Prostate gland (tissue), 2 donors: ENCODE results near the gene ACADM. TPM values are rescaled to one million over a fixed set of nuclear protein-coding genes. Genes with fewer than 3 reads are reported as not detected.

Source experiments
- DNase-seq: peaks from one replicate; pipeline ENCODE4 v3.0.0-alpha.2; 2019; ENCODE audit warnings: low spot score
- H3K27ac ChIP-seq, 2 donors: fragments of 200-600 bp; sonication (generic); 2 replicates each; pipeline ENCODE4 v1.5.1; 2017 to 2019
- H3K27me3 ChIP-seq: fragments of 200-600 bp; sonication (generic); replicated peaks from 2 replicates; pipeline ENCODE4 v1.5.1; 2019; ENCODE audit not compliant: insufficient read depth
- H3K36me3 ChIP-seq, 2 donors: fragments of 200-600 bp; sonication (generic); 1 replicate in 1 of 2; 2 replicates in 1 of 2; pipeline versions ENCODE4 v1.5.1 to v1.8.1; 2017 to 2019
- H3K4me1 ChIP-seq: fragments of 200-600 bp; sonication (generic); replicated peaks from 2 replicates; pipeline ENCODE4 v1.5.1; 2019
- H3K4me3 ChIP-seq, 2 donors: fragments of 200-600 bp; sonication (generic); 2 replicates each; pipeline ENCODE4 v1.5.1; 2017 to 2019
- H3K9me3 ChIP-seq: fragments of 200-600 bp; sonication (generic); 2 replicates; pipeline ENCODE4 v1.5.1; 2017
- POLR2A ChIP-seq: fragments of 450-650 bp; IDR thresholded peaks from one replicate; pipeline ENCODE4 v1.6.1; 2016; ENCODE audit warnings: antibody characterized with exemption, mild to moderate bottlenecking
- POLR2AphosphoS5 ChIP-seq: sonication (generic); formaldehyde crosslinking; IDR thresholded peaks from one replicate; pipeline ENCODE4 v1.6.1; 2017; ENCODE audit warnings: antibody characterized with exemption
- WGBS: methylation state at CpG from one replicate; pipeline ENCODE4 v1.1.5; 2018; 5-methylcytosine and 5-hydroxymethylcytosine counted together
- intact Hi-C: fragments of 100-400 bp; cut with DNase I; formaldehyde crosslinking; loops from one replicate; pipeline ENCODE4 v1.14.2; 2022
- small RNA-seq, 2 donors: library from RNA; depleted of rRNA; stranded (forward); fragments of <200 nt; gene quantifications; one replicate each; pipeline ENCODE3, GENCODE V24; 2016
- total RNA-seq, 2 donors: library from RNA; depleted of rRNA; stranded (reverse); fragments of >200 nt; gene quantifications; one replicate each; pipeline ENCODE4 v1.1.0, GENCODE V29; 2016
- TF ChIP-seq, protein P1 (sequence below), 4 experiments: fragments of 200-600 bp in 2 of 4; fragments of 450-650 bp in 2 of 4; sonication (generic) in 2 of 4; IDR thresholded peaks; 1 replicate in 3 of 4; 2 replicates in 1 of 4; pipeline ENCODE4 v1.5.1; 2016 to 2019; ENCODE audit warnings: antibody characterized with exemption in 4 of 4, mild to moderate bottlenecking in 2 of 4, moderate library complexity in 2 of 4

The ACADM gene
- total RNA-seq, 2 donors from 2014 or later: 45.4 to 49.4 TPM

DNA sequence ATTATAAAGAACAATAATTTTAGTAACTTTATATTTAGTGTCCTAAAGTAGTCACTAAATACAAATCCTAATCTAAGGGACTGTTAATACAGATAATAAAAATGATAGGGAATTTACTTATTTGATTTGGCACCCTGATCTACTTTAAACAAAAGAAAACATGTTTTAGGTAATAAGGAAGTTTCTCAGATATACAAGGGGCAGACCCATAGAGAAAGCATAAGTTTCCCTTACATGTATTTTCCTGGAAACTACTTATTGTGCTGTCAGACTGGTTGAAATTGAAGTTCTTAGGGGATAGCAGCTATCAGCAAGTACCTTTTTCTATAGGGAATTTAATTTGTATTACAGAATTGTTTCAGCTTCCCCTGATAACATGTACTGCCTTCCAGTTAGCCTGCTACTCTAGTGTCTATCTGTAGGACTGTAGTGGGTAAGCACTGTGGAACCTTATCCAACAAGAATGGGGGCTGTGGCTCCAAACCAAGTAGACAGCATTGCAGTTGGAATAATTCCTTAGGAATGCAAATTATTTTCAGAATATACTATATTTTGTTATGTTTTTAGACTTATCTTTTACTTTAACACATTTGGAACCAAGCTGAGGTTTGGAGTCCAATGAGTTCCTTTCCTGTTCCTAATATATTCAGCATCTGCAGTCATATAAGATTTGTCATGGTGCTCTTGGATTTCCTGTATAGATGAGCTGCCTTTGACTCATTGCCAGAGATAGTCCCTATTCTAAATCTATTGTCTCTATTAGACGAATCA is 86.9 kb downstream of the ACADM start:
- Histone ChIP-seq H3K27ac (no peak overlapping the region), H3K27me3 (no peaks in the 10 kb centered on the region), H3K9me3 (no peaks in the 10 kb centered on the region), H3K4me3 (no peak overlapping the region), H3K36me3 (no peaks in the 10 kb centered on the region), H3K4me1 (no peaks in the 10 kb centered on the region)
- intact Hi-C loops: no loop called here
- no peak for DNase-seq
- 86% methylated on average over 1 of the region's 1 CpG for WGBS
- TF ChIP-seq, protein P1, sequence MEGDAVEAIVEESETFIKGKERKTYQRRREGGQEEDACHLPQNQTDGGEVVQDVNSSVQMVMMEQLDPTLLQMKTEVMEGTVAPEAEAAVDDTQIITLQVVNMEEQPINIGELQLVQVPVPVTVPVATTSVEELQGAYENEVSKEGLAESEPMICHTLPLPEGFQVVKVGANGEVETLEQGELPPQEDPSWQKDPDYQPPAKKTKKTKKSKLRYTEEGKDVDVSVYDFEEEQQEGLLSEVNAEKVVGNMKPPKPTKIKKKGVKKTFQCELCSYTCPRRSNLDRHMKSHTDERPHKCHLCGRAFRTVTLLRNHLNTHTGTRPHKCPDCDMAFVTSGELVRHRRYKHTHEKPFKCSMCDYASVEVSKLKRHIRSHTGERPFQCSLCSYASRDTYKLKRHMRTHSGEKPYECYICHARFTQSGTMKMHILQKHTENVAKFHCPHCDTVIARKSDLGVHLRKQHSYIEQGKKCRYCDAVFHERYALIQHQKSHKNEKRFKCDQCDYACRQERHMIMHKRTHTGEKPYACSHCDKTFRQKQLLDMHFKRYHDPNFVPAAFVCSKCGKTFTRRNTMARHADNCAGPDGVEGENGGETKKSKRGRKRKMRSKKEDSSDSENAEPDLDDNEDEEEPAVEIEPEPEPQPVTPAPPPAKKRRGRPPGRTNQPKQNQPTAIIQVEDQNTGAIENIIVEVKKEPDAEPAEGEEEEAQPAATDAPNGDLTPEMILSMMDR (IDR thresholded peaks at IDR 0.05): no peak
- TF ChIP-seq POLR2A (no peak), POLR2AphosphoS5 (no peak)

DNA sequence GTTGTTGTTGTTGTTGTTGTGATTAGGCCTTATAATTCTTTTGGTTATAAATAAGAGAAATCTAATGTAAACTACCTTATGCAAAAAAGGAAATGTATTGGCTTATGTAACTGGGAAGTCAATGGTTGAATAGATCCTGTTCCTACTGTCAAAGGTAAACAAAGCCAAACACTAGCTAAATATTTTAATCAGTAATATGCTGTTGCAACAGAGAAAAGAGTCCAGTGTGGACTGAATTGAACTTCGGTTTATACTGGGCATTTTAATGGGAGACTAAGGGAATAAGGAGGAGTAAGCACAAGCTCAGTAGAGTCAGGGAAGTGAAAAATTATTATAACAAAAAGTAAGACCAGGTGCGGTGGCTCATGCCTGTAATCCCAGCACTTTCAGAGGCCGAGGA is 87.6 kb downstream of the ACADM start:
- no peak overlapping the region for H3K4me3 ChIP-seq
- H3K36me3 ChIP-seq: no peaks in the 10 kb centered on the region
- intact Hi-C loops: no loop called here
- 68% methylated on average over 3 of the region's 3 CpGs for WGBS
- H3K27me3 ChIP-seq: no peaks in the 10 kb centered on the region
- TF ChIP-seq, protein P1 (IDR thresholded peaks at IDR 0.05): no peak
- TF ChIP-seq POLR2AphosphoS5: no peak
- TF ChIP-seq POLR2A: no peak
- no peaks in the 10 kb centered on the region for H3K9me3 ChIP-seq
- no peak overlapping the region for H3K27ac ChIP-seq
- no peaks in the 10 kb centered on the region for H3K4me1 ChIP-seq
- DNase-seq: no peak

Small RNA genes within 50 kb of the gene (small RNA-seq; reads per million reads assigned to genes)
- gene SNORD45A (0 reads per million in 2 donors), gene SNORD45B (0 reads per million in 2 donors), gene SNORD45C (0 reads per million in 2 donors)

Other genes starting within 250 kb of the ACADM start
- gene SLC44A5, start 113.6 kb upstream of the ACADM start, total RNA-seq: 1 to 10 TPM in 1 of 2 donors, under 1 TPM in 1; 0.57 to 3.3 TPM
- 10 to 100 TPM; 34.4 to 42.8 TPM for gene RABGGTB, start 61.5 kb downstream of the ACADM start, total RNA-seq
- gene MSH4, start 72.2 kb downstream of the ACADM start, total RNA-seq: under 1 TPM; 0.05 to 0.91 TPM
- 1 to 10 TPM in 1 of 2 donors, not detected in 1; 1.4 TPM for gene ASB17, start 207.7 kb downstream of the ACADM start, total RNA-seq